ENCODE measurements around the gene TECPR2. TPM values are rescaled to one million over a fixed set of nuclear protein-coding genes. Genes with fewer than 3 reads are reported as not detected.
A peak's percentile ranks its signal among the peaks of the same experiment; 100 is the strongest.

The TECPR2 gene
- total and polyA plus RNA-seq, 2 of the 13 experiments (the other 11 are each of a cell fraction or from before 2014, with no cell fraction given), result 3.5 to 5.7 TPM

- TF ChIP-seq NFAT5 (CRISPR knock-in tag; IDR thresholded peaks at IDR 0.05) (peak; percentile 57; the same call in 1 of the 2 replicates), RBM22 (optimal IDR thresholded peaks at IDR 0.05; ENCODE audit: low read length) (peak; percentile 90), AHR (CRISPR knock-in tag; IDR thresholded peaks at IDR 0.05) (0 out of 2 replicates have a peak, but pooled peaks have one; percentile 36), ZEB1 (IDR thresholded peaks at IDR 0.05; ENCODE audit: insufficient replicate concordance, low read depth) (no peak), FOXP1 (IDR thresholded peaks at IDR 0.05) (no peak), FOXP1 (CRISPR knock-in tag; IDR thresholded peaks at IDR 0.05) (no peak), LCORL (IDR thresholded peaks at IDR 0.05) (no peak), LCORL (CRISPR knock-in tag; IDR thresholded peaks at IDR 0.05) (no peak), GZF1 (CRISPR knock-in tag; IDR thresholded peaks at IDR 0.05) (0 out of 2 replicates have a peak, but pooled peaks have one; percentile 15), ZNF274 (CRISPR knock-in tag; IDR thresholded peaks at IDR 0.05) (0 out of 2 replicates have a peak, but pooled peaks have one; percentile 8), ZNF784 (CRISPR knock-in tag; IDR thresholded peaks at IDR 0.05; ENCODE audit: borderline replicate concordance) (0 out of 2 replicates have a peak, but pooled peaks have one; percentile 0), SRSF1 (optimal IDR thresholded peaks at IDR 0.05; ENCODE audit: low read depth, low read length) (peak; percentile 29), SALL1 (CRISPR knock-in tag; IDR thresholded peaks at IDR 0.05) (0 out of 2 replicates have a peak, but pooled peaks have one; percentile 6), GATAD1 (CRISPR knock-in tag; IDR thresholded peaks at IDR 0.05) (no peak)
These were observed 42.6 kb upstream of the TECPR2 start (continued) for GRCh38 chr14:102320033-102320660.
